Mononuclear cell (primary cell): ENCODE results near the gene GSK3B. TPM values are rescaled to one million over a fixed set of nuclear protein-coding genes. Genes with fewer than 3 reads are reported as not detected.

Experiments used
- H3K27me3 ChIP-seq: 2 replicates; pipeline ENCODE4 v1.6.0; 2011; ENCODE audit warnings: low read length, control low read depth; ENCODE audit not compliant: insufficient read depth
- H3K4me1 ChIP-seq: 2 replicates; pipeline ENCODE4 v1.5.1; 2011; ENCODE audit warnings: mild to moderate bottlenecking, low read length, control low read depth; ENCODE audit not compliant: insufficient read depth
- H3K4me3 ChIP-seq: 2 replicates; pipeline ENCODE4 v1.5.1; 2011; ENCODE audit warnings: mild to moderate bottlenecking, low read length, moderate library complexity
- H3K9me3 ChIP-seq: 2 replicates; pipeline ENCODE4 v1.5.1; 2011; ENCODE audit warnings: low read depth, mild to moderate bottlenecking, control low read depth, low read length
- total RNA-seq: library from RNA; depleted of rRNA; stranded (reverse); fragments of >200 nt; gene quantifications from one replicate; pipeline ENCODE4 v1.2.3, GENCODE V29; 2012

GSK3B gene
- total RNA-seq, 1 donor: 41.2 TPM

DNA sequence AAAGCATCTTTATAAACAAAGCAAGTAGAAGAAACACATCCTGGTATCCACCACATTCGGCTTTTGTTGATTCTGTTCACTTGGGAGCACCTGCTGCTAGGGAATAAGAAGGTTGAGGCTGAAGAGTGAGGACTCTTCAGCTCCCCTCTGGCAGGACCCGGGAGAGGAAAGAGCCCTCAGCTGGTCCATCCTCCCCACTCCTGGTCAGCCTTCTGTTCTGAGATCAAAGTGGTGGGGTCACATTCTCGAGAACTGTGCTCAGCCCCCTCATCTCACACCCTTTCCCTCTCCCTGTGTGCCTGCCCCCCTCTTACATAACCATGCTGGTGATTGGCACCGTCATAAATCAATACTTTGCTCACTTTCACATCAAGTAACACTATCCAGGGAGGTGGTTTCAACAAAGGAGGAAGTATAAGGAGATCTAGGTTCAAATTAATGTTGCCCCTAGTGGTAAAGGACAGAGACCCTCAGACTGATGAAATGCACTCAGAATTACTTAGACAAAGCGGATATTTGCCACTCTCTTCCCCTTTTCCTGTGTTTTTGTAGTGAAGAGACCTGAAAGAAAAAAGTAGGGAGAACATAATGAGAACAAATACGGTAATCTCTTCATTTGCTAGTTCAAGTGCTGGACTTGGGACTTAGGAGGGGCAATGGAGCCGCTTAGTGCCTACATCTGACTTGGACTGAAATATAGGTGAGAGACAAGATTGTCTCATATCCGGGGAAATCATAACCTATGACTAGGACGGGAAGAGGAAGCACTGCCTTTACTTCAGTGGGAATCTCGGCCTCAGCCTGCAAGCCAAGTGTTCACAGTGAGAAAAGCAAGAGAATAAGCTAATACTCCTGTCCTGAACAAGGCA is 312.7 kb downstream of the GSK3B start, which contains the start of gene NR1I2:
TSS of gene NR1I2 (plus strand) at position 772 of the 869 bp plus-strand sequence.
- peaks cover 21% of the 10 kb centered on the region for H3K4me1 ChIP-seq
- no peak within 1 kb of the TSS for H3K4me3 ChIP-seq
- no peaks in the 10 kb centered on the region for H3K9me3 ChIP-seq
- no peaks in the 10 kb centered on the region for H3K27me3 ChIP-seq

GRCh38 chr3:119779731-119780383 is 314.4 kb downstream of the GSK3B start:
- Histone ChIP-seq H3K4me3 (no peak overlapping the region), H3K4me1 (peaks cover 21% of the 10 kb centered on the region), H3K27me3 (no peaks in the 10 kb centered on the region), H3K9me3 (peaks cover 4% of the 10 kb centered on the region)

- H3K4me3 ChIP-seq: no peak overlapping the region
- peaks cover 21% of the 10 kb centered on the region for H3K4me1 ChIP-seq
- H3K27me3 ChIP-seq: no peaks in the 10 kb centered on the region
- peaks cover 4% of the 10 kb centered on the region for H3K9me3 ChIP-seq
Observed at GRCh38 chr3:119778811-119779210, 315.4 kb downstream of the GSK3B start.

DNA sequence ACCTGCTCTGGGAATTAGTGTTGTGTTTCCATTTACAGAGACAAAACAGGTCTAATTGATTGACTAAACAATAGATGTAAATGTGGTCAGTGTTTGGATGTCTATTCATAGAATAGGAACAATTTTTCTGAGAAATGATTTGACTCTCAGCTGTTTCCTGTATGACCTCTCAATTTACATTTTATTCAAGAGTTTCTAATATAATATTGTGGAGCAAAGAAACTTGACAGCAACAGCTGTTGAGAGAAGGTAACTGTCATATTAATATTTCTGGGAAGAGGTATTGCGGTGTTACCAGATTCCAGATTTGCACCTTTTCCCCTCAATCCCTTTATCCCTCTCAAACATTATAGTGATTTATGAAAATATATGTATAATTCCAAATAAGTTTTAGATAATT is 316.1 kb downstream of the GSK3B start:
- peaks cover 4% of the 10 kb centered on the region for H3K9me3 ChIP-seq
- no peak overlapping the region for H3K4me3 ChIP-seq
- peaks cover 19% of the 10 kb centered on the region for H3K4me1 ChIP-seq
- no peaks in the 10 kb centered on the region for H3K27me3 ChIP-seq

- Histone ChIP-seq H3K4me3 (no peak overlapping the region), H3K4me1 (peaks cover 14% of the 10 kb centered on the region), H3K27me3 (peaks cover 5% of the 10 kb centered on the region), H3K9me3 (peaks cover 4% of the 10 kb centered on the region)
Observed at GRCh38 chr3:119776304-119776703, 317.9 kb downstream of the GSK3B start.

GRCh38 chr3:119774444-119774843 is 319.8 kb downstream of the GSK3B start:
- no peak overlapping the region for H3K4me3 ChIP-seq
- H3K27me3 ChIP-seq: peaks cover 5% of the 10 kb centered on the region
- H3K4me1 ChIP-seq: peaks cover 4% of the 10 kb centered on the region
- H3K9me3 ChIP-seq: peaks cover 4% of the 10 kb centered on the region

Other genes starting within 250 kb of the GSK3B start
- gene GPR156, start 190.8 kb upstream of the GSK3B start, total RNA-seq: 0.42 TPM